GM15510 (cell line): ENCODE results near the gene LY6G6D.

ENCODE experiments used
- POLR2A ChIP-seq: IDR thresholded peaks from 3 replicates; pipeline ENCODE4 v1.6.1; 2011; ENCODE audit warnings: borderline replicate concordance; ENCODE audit not compliant: insufficient read length; ENCODE audit errors: extremely low read depth

The LY6G6D gene

DNA sequence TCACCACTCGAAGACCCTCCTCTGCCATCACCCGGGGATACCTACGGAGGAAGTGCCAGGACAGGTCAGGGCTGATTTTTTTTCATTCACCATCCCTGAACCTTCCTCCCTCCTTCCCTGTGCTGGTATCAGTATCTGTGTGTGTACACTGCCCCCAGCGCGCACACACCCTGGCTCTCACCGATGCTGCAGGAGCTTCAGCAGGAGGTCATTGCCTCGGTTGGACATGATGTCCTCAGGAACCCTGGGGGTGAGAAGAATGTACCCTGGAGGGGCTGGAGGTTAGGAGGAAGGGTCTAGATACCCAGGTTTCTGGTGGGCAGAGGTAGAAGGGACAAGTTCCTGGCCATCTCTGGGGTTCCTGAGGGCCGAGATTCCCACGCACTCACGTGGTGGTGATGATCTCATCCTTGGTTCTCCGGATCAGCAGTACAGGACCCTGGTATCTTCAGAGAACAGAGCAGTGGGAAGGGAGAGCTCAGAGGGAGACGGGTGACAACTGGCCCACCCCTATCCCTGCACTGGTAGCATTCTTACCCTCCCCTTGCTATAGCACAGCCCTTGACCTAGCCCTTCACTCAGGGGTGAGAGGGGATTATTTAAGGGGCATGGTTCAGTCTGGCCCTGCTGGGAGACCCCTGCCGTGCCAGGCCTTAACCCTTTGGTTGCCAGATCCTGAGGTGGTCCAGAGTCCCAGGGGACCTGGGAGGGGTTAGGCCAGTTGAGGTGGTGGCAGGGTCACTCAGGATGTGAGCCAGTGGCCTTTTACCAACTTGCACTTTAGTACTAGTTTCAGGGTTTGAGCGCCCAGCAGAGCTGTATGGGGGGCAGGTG is 27.1 kb upstream of the LY6G6D start:
- TF ChIP-seq POLR2A: no peak

DNA sequence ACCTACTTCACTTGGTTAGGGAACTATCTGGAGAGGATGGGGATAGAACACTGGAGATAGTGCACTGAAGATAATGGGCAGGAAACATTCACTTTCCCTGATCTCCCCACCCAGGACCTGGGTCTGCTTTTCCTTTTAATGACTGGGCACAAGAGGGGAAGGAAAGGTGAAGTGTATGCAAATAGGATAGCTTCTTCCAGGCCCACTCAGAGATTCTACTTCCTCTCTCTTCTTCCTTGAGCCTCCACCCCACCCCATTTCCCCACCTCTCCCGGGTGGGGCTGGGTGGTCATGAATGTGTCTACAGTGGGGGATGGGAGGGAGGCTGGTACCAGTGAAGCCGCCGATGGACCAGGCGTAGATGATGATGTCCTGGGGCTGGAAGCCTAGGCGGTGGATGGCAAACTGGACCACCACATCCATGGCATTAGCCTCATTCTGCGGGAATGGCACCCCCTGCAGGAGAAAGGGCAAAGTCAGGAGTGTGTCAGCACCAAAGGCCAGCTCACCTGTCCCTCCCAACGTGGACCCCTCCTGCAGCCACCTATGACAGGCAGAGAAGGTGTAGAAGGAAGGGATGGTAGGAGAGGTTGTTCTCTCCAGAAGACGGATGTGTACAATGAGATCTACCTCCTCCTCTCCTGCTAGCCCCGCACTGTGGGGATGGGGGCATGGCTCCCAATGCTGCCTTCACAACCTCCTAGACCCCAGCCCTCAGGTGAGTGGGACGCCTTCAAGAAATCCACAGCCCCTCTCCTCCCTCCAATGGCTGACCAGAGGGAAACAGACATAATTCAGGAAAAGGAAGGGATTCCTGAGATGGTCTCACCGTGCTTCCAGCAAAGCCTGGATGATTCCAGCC is 25.7 kb upstream of the LY6G6D start:
- no peak for TF ChIP-seq POLR2A

DNA sequence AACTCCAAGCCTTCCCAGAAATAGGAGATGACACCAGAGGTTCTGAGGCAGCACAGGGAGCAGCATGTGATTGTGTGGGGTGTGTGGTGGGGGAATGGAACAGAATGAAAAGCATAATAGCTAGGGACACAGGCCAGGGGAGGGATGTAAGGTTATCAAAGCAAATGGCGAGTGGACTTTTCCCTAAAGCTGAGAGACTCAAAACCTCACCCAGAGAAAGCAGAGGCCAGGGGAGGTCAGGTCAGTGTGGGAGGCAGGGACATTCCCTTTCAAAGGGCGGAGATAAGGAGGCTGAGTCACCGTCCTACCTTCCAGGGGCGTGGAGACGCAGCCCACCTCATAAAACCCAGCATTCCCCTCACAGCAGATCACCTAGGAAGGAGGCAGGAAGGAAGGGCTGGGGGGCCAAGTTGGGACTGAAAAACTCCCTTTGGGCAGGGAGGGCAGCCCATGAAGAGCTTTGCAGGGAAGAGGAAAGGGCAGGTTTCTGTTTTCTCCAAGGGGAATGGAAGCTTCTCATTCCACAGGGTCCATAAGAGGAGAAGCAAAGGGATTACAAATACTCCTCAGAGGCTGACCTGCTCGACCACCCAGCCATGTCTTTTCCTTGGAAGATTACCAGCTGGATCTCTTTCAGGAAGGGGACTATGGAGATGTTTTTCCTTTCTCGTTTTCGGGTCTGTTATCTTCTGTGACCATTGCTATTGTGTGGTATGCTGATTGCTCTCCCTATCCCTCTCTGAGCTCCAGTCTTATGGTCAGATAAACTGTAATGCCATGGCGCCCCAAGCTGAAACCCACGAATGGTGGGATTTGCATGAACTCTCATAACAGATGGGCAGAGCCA is 24.7 kb upstream of the LY6G6D start:
- TF ChIP-seq POLR2A: no peak

DNA sequence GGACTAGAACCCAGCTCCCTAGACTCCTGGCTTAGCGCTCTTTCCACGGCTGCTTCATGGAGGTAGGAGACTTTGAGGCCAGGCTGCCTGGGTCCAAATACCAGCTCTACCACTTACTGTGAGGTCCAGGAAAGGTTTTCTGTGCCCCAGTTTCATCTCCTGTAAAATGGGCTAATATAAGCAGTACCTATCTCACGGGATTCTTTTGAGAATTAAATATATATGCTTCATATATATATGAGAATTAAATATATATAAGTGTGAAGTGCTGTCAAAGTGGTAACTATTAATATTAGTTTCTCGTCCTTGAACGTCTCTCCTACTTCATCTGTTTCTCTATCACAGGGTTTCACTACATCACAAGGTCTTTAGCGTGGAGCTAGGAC is 24.1 kb upstream of the LY6G6D start:
- no peak for TF ChIP-seq POLR2A

DNA sequence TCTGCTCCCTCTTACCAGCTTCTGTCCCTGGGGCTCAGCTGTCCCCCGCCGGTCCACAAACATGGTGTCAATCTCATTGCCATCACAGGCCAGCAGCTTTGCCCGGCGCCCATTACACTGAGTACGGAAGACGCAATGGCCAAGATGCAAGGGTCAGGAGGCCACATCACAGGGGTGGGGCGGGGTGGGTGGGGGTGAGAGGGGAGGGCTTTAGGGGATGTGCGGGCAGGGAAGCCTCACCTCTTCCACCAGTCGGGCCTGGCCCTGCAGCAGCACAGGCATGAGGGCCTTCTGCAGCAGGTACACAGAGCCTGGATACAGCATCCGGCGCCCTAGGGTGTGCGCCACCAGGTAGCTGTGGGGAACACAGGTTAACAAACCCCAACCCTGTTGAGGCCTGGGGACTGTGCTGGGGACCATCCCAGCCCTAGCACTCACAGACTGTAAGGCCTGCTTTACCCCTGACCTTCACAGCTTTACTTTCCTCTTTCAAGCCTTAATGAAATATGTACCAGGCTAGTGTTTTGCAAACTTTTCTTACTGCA is 23.5 kb upstream of the LY6G6D start:
- no peak for TF ChIP-seq POLR2A

DNA sequence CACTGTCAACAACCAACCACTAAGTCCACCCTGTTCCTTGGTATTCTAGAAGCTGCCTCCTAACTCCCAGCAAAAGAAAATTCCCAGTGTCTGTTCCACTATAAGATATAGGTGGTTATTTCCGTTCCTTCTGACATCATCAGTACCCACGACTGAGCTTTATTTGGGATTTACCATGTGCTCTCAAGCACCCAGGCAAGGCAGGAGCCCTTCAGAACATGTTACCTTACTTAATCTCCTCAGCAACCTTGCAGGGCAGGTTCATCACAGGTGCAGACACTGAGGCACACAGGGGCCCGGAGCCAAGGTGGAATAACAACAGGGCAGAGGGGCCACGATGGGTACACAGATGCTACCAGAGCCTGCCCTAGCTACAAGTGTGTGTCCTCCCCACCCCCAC is 22.8 kb upstream of the LY6G6D start:
- TF ChIP-seq POLR2A: no peak

DNA sequence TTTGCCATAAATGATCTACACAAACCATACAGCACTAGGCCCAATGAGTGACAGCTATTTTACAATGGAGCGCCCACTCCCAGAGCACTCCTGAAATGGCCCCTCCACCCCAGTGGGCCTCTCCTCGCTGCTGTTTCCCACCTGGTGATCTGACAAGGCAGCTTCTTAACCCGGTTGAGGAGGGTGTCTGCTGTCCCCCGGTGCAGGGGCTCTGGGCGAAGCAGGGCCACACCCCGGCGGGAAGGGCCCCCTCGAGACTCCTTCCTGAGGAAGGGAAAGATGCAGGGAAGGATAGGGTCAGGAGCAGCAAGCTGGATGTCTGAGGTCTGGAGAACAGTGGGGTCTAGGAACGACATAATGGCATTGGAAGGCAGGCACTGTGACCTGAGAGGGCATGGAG is 22.3 kb upstream of the LY6G6D start:
- TF ChIP-seq POLR2A: no peak

DNA sequence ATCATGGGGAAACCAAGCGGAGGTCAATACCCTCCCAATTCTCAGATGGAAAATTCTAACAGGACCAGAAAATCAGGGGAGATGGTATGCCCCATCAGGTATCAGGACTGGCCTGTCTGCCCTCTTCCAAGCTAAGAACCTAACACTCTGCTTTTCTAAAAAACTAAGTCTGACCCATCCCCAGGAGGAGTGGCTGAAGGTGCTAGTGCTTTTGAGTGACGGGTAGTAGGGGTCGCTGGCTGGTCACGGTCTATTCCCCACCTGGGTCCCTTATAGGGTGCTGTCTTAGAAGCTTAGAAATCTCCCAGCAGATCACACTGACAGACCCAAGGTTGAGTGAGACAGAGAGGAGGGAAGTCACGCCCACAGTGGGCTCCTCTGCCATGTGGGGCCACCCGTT is 21.6 kb upstream of the LY6G6D start:
- TF ChIP-seq POLR2A: no peak

DNA sequence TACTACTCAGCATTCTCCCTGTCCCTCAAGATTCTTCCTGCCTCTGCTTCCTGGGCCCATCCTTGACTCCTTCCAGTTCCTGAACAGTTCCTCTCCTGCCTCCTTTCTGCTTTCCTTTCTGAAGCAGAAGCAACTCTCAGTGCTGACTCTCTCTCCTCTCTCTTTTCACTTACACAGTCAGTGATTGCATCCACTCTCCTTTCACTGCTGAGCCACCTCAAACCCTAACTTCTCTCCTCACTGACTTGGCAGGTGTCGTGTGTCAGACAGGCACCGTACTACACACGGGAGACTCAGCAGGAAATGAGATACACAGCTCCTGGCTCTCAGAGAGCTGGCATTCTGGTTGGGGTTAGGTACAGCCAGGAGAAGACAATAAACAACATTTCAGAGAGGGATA is 17.6 kb upstream of the LY6G6D start:
- no peak for TF ChIP-seq POLR2A

DNA sequence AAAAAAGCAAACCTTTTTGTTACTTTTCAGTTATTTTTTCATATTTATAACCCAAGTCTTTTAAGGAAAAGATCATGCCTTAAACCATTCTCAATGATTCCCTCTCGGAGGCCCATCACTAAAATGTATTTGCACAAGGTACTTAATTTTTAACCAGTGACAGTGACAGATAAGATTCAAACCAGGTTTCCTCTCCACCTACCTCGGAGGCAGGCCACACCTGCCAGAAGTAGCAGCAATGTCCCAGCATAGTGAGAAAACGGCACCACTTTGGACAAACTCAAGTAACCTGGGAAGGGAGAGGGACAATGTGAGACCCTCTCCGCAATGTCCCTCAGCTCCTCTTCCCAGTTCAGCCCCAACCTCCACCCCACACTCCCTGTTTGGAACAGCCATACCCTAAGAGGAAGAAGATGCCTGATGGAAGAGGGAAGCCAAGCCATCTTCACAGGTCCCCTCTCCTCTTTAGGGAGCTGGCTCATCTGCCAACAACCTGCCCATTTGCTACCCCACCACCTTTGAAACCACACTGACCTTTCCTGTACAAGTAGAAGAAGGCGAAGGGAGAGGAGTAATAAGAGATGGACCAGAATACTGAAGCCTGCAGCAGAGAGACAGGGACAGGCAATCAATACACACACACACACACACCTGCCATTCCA is 14.3 kb upstream of the LY6G6D start:
- TF ChIP-seq POLR2A: no peak

DNA sequence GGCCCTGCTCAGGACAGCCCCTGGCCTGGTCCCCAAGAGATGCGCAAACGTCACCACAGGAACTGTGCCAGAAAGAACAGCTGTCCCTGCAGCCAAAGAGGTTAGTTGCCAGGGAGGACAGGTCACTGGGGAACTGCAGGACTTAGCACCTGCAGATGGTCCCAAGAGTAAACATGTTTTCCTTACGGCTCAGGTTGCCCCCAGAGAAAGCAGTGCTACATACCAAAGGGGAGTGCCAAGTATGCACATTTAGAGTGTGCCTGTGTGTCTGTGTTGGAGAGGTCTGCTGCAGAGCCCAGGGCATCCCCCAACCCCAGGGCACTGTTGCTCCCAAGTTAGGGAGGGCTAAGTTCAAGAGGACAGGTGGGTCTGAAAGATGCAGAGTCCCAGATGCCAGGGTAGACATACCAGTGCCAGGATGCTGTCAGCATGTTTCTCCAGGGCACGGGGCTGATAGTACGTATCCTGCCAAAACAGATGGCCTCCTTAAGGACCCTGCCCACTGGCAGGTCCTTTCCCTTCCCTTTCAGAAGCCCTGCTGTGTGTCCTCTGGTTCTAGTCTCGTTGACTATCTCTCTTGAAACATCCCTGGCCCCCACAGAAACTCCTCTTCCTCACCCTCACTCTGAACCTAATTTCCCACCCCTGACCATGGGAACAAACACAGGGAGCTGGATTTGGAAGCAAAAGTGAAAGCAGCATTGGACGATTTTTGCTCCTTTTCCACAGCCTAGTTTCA is 13.3 kb upstream of the LY6G6D start:
- no peak for TF ChIP-seq POLR2A

DNA sequence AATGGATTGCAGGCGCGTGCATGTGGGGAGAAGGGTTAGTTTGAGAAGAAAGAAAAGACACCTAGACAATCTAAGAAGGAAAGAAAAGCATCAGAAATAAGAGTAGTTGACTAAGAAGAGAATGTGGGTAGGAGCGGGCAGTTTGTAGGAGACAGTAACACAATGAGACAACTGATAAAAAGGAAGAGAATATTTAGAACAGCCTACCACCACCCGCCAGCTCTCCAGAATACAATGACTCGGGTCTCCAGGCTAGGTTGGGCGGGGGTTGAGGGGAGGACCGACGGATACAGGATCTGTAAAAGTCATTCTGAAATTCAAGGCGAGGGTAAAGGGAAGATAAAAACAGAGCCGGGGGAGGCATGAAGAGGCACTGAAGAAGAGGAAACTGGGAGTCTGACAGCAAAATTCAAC is 12.7 kb upstream of the LY6G6D start:
- TF ChIP-seq POLR2A: no peak
